ENCODE measurements around the gene ACOX1. TPM values are rescaled to one million over a fixed set of nuclear protein-coding genes. Genes with fewer than 3 reads are reported as not detected.

ACOX1 gene
- total and polyA plus RNA-seq, 7 donors, result 13.0 to 78.8 (median 58.1) TPM

DNA sequence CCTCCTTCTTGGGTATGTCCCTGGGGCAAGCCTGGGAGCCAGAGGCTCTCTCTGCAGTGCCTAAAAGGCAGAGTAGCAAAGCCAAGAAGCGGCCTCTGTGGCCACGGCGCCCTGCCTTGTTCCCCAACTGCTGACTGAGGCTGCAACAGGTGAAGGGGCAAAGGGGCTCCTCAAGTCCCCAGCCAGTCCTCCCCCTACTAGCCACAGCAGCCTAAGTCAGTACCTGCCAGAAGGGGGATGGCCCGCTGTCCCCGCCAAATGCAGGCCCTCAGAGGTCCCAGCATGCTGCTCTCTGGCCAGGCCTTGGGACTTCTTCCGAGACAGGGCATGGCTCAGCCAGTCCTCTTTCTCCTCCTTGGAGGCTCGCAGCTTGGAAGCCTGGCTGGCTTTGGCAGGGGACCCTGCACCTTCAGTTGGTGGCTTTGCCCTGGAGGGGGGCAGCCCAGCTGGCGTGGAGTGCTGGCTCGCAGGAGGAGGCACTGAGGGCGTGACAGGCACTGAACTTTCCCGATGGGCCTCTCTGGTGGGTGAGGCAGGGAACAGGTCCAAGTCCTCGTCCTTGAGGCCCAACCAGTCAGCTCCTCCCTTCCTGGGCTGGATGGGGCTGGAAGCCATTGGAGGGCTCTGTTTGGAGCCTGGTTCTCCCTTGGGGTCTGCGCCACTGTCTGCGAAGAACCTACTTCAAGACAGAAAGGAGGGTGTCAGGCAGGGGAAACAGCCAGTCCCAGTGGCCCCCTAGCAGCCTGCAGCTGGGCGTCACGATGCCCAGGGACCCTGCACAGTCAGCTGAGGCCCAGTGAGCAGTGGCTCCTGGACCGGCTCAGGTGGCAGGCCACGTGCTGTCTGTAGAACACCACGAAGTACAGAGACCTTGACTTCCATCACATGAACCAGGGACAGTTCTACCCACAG lies 55.7 kb downstream of the ACOX1 start:
- TF ChIP-seq, protein P1, sequence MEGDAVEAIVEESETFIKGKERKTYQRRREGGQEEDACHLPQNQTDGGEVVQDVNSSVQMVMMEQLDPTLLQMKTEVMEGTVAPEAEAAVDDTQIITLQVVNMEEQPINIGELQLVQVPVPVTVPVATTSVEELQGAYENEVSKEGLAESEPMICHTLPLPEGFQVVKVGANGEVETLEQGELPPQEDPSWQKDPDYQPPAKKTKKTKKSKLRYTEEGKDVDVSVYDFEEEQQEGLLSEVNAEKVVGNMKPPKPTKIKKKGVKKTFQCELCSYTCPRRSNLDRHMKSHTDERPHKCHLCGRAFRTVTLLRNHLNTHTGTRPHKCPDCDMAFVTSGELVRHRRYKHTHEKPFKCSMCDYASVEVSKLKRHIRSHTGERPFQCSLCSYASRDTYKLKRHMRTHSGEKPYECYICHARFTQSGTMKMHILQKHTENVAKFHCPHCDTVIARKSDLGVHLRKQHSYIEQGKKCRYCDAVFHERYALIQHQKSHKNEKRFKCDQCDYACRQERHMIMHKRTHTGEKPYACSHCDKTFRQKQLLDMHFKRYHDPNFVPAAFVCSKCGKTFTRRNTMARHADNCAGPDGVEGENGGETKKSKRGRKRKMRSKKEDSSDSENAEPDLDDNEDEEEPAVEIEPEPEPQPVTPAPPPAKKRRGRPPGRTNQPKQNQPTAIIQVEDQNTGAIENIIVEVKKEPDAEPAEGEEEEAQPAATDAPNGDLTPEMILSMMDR (IDR thresholded peaks at IDR 0.05), result no peak
- ATAC-seq, result no peak
- no peak for DNase-seq
- Histone ChIP-seq H3K4me3 (no peak overlapping the region), H3K9me3 (no peaks in the 10 kb centered on the region), H3K4me1 (no peaks in the 10 kb centered on the region), H3K27me3 (ENCODE audit: insufficient read depth in 3 of 3, low read length in 2 of 3) (no peaks in the 10 kb centered on the region), H3K36me3 (ENCODE audit: insufficient read depth in 1 of 2, low read depth in 1 of 2) (peaks cover 0 to 15% of the 10 kb centered on the region in 2 donors), H3K27ac (no peak overlapping the region)
- intact Hi-C loops (cut with DNase I), result no loop called here
- 79 to 91% (median 82%) methylated on average over 19 of the region's 19 CpGs for WGBS, 3 donors

DNA sequence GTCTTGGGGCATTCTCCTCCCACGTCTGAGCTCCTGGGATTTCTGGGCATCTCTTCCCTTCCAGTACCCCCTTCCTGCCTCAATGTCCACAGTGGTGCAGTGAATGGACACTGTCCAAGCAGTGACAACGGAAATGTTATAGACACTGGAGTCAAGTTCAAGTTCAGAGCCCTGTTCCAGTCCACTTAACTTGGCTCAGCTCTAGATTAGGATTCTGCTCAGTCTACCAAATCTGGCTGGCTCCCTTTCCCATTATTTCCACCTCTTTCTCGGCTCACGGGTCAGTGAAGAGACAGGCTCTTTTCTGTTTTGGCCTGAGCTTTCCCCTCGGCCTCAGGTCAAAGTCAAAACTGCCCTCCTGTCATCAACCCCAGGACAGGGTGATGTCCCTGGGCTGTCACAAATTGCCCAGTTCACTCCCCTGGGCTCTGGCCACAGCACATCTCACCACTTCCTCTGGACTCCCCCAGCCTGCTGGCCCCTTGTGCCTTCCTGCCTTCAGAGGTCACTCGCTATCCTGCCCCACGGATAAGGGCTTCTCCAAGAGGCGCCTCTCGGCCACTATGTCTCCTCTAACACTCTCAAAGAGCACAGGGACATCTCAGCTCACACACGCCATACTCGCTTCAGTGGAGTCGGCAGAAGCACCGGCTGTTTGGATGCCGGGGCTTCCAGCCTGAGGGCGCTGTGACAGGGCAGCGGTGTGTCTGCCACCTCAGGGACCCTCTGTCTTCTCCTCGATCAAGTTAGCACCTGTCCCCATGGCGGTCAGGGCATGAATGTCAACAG lies 56.6 kb downstream of the ACOX1 start:
- ATAC-seq (no peak), DNase-seq (no peak)
- Histone ChIP-seq H3K27me3 (ENCODE audit: insufficient read depth in 3 of 3, low read length in 2 of 3) (no peaks in the 10 kb centered on the region), H3K4me1 (no peaks in the 10 kb centered on the region), H3K27ac (no peak overlapping the region), H3K4me3 (no peak overlapping the region), H3K36me3 (ENCODE audit: insufficient read depth in 1 of 2, low read depth in 1 of 2) (peaks cover 0 to 15% of the 10 kb centered on the region in 2 donors), H3K9me3 (no peaks in the 10 kb centered on the region)
- TF ChIP-seq, protein P1 (IDR thresholded peaks at IDR 0.05), result no peak
- WGBS, 3 donors, result 86 to 90% (median 90%) methylated on average over 18 of the region's 18 CpGs
- intact Hi-C loops (cut with DNase I), result no loop called here

DNA sequence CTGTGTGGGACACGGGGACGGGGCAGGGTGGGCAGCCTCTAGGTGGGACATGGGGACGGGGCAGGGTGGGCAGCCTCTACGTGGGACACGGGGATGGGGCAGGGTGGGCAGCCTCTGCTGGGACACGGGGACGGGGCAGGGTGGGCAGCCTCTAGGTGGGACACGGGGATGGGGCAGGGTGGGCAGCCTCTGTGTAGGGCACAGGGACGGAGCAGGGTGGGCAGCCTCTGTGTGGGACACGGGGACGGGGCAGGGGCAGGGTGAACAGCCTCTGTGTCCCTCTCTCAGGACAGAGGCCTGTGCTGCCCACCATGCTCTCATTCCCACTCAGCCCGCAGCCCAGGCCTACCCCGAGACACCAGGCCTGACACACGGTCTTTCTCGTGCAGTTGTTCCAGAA lies 57.4 kb downstream of the ACOX1 start:
- ATAC-seq (no peak), DNase-seq (no peak)
- H3K36me3 ChIP-seq (ENCODE audit: insufficient read depth in 1 of 2, low read depth in 1 of 2), result peaks cover 0 to 13% of the 10 kb centered on the region in 2 donors

DNA sequence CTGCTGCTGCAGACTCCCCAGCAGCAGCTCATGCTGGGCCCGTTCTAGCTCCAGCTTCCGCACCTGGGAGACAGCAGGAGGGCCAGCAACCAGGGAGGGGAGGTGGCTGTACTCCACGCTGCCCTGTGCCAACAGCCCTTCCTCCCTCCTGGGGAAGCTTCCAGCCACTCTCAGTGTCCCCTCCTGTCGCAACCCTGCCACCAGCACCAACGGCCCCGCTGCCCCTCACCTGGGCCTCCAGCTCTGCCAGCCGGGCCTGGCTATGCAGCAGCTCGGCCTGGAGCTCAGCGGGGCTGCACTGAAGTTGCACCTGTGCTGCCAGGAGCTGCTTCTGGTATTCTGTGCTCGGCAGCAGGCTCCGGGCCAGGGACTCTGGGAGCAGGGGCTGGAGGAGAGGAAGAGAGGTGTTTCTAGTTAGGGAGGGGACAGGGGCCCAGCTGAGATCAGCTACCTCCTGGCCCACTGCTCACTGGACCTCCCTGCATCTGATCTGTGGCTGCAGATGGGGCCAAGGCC lies 58.9 kb downstream of the ACOX1 start:
- intact Hi-C loops (cut with DNase I), result no loop called here
- TF ChIP-seq, protein P1 (IDR thresholded peaks at IDR 0.05), result no peak
- Histone ChIP-seq H3K36me3 (ENCODE audit: insufficient read depth in 1 of 2, low read depth in 1 of 2) (peaks cover 0 to 5% of the 10 kb centered on the region in 2 donors), H3K9me3 (no peaks in the 10 kb centered on the region), H3K27me3 (ENCODE audit: insufficient read depth in 3 of 3, low read length in 2 of 3) (no peaks in the 10 kb centered on the region), H3K4me1 (no peaks in the 10 kb centered on the region), H3K4me3 (no peak overlapping the region), H3K27ac (no peak overlapping the region)
- 89 to 90% (median 89%) methylated on average over 11 of the region's 11 CpGs for WGBS, 3 donors
- ATAC-seq, result no peak
- no peak for DNase-seq

More for the DNA sequence above, 57.4 kb downstream of the ACOX1 start:
- Histone ChIP-seq H3K27me3 (ENCODE audit: insufficient read depth in 3 of 3, low read length in 2 of 3) (no peaks in the 10 kb centered on the region), H3K9me3 (no peaks in the 10 kb centered on the region), H3K27ac (no peak overlapping the region), H3K4me3 (no peak overlapping the region), H3K4me1 (no peaks in the 10 kb centered on the region)
- 90 to 97% (median 95%) methylated on average over 10 to 15 of the region's 15 CpGs for WGBS, 3 donors
- intact Hi-C loops (cut with DNase I), result no loop called here
- TF ChIP-seq, protein P1 (IDR thresholded peaks at IDR 0.05), result no peak

Measured in psoas muscle (tissue), 8 donors.